ENCODE measurements around the gene VEZF1.

DNA sequence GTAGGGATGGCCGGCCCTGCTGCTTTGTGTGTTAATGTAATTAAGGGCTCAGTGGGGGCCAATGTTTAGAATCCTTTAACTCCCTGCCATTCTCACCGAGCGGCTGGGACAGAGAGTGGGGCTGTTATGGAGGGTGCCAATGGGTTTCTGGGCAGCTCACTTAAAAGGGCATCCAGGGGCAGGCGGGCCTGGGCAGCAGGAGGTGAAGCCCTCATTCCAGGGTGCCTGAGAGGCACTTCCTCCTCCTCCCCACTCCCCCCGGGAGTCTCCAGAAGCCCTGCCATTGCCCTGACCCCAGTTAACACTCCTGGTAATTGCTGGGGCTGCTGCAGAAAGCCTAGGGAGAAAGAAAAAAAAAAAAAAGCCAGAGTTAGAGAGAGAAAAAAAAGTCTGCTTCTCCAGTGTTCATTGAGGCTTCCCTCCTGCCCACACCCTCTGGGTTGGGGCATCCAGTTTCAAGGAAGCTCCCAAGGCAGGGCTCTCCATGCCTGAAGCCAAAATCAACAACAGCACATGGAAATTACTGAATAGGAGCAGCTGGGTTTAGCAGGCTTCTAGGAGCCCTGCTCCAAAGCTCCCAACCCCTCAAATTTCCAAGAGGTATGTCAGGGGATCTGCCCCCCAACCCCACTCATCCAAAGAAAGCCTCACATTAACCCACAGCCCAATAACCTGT is 60.9 kb downstream of the VEZF1 start:
- no peak for TF ChIP-seq GATA3 (IDR thresholded peaks at IDR 0.05; ENCODE audit: low read depth, low read length)
- no peak for TF ChIP-seq GATA2 (IDR thresholded peaks at IDR 0.05; ENCODE audit: low read depth, low read length)
